Measurements from ENCODE around the gene ORC1.

ORC1 gene

GRCh38 chr1:52404116-52404974 lies at the start of gene ORC1, which contains the start of gene PRPF38A:
Gene ORC1, minus strand, starts transcription at chr1:52404423. Its CDS starts 2,200 bp downstream, at chr1:52402223.
Gene PRPF38A, plus strand, starts transcription at chr1:52404602. Its CDS starts 148 bp downstream, at chr1:52404750.
- DNase-seq (ENCODE audit: low read depth in 2 of 2): peak; percentile 93 to 99

GRCh38 chr1:52444463-52444862 lies 40.2 kb upstream of the ORC1 start:
- DNase-seq (ENCODE audit: low read depth in 2 of 2): no peak

- no peak for DNase-seq (ENCODE audit: low read depth in 2 of 2)
Observed at GRCh38 chr1:52439976-52440375, 35.8 kb upstream of the ORC1 start.

GRCh38 chr1:52436817-52437216 lies 32.6 kb upstream of the ORC1 start:
- DNase-seq (ENCODE audit: low read depth in 2 of 2): no peak

GRCh38 chr1:52435650-52436049 lies 31.4 kb upstream of the ORC1 start:
- DNase-seq (ENCODE audit: low read depth in 2 of 2): no peak

GRCh38 chr1:52435211-52435610 lies 31.0 kb upstream of the ORC1 start:
- no peak for DNase-seq (ENCODE audit: low read depth in 2 of 2)

GRCh38 chr1:52432807-52433206 lies 28.6 kb upstream of the ORC1 start:
- no peak for DNase-seq (ENCODE audit: low read depth in 2 of 2)

- no peak for DNase-seq (ENCODE audit: low read depth in 2 of 2)
Observed at GRCh38 chr1:52427152-52427551, 22.9 kb upstream of the ORC1 start.

GRCh38 chr1:52426371-52426770 lies 22.1 kb upstream of the ORC1 start:
- no peak for DNase-seq (ENCODE audit: low read depth in 2 of 2)

GRCh38 chr1:52424813-52425212 lies 20.6 kb upstream of the ORC1 start:
- no peak for DNase-seq (ENCODE audit: low read depth in 2 of 2)

GRCh38 chr1:52424231-52424636 lies 20.0 kb upstream of the ORC1 start:
- no peak for DNase-seq (ENCODE audit: low read depth in 2 of 2)

GRCh38 chr1:52423771-52424170 lies 19.5 kb upstream of the ORC1 start:
- peak; percentile 13 to 48 for DNase-seq (ENCODE audit: low read depth in 2 of 2)

- DNase-seq (ENCODE audit: low read depth in 2 of 2): no peak
Observed at GRCh38 chr1:52423055-52423454, 18.8 kb upstream of the ORC1 start.

- no peak for DNase-seq (ENCODE audit: low read depth in 2 of 2)
Observed at GRCh38 chr1:52420713-52421112, 16.5 kb upstream of the ORC1 start.

- no peak for DNase-seq (ENCODE audit: low read depth in 2 of 2)
Observed at GRCh38 chr1:52416811-52417210, 12.6 kb upstream of the ORC1 start.

GRCh38 chr1:52414942-52415341 lies 10.7 kb upstream of the ORC1 start:
- DNase-seq (ENCODE audit: low read depth in 2 of 2): no peak

- DNase-seq (ENCODE audit: low read depth in 2 of 2): no peak
Observed at GRCh38 chr1:52413410-52413989, 9.3 kb upstream of the ORC1 start.

GRCh38 chr1:52404975-52405338 lies 734 bp upstream of the ORC1 start:
- DNase-seq (ENCODE audit: low read depth in 2 of 2): no peak

GRCh38 chr1:52403566-52404115 lies 582 bp downstream of the ORC1 start:
- peak; percentile 20 to 35 for DNase-seq (ENCODE audit: low read depth in 2 of 2)

- no peak for DNase-seq (ENCODE audit: low read depth in 2 of 2)
Observed at GRCh38 chr1:52402860-52403240, 1.4 kb downstream of the ORC1 start.

- no peak for DNase-seq (ENCODE audit: low read depth in 2 of 2)
Observed at GRCh38 chr1:52400131-52400530, 4.1 kb downstream of the ORC1 start.

- DNase-seq (ENCODE audit: low read depth in 2 of 2): no peak
Observed at GRCh38 chr1:52399629-52400028, 4.6 kb downstream of the ORC1 start.

GRCh38 chr1:52393174-52393573 lies 11.0 kb downstream of the ORC1 start:
- no peak for DNase-seq (ENCODE audit: low read depth in 2 of 2)

Data from stimulated activated CD4-positive, alpha-beta T cell treated with anti-CD3 and anti-CD28 coated beads, Interleukin-12 subunit alpha, Interleukin-12 subunit beta, amount 100 ng/mL, for 24 hours (primary cell).